Ovary (tissue), 3 donors: ENCODE results near the gene ADAM11.

Source experiments
- POLR2A ChIP-seq: fragments of 450-650 bp; IDR thresholded peaks from one replicate; pipeline ENCODE4 v1.6.1; 2017; ENCODE audit warnings: antibody characterized with exemption, mild to moderate bottlenecking, moderate library complexity
- TF ChIP-seq, protein P1 (sequence below), 3 donors: fragments of 450-650 bp in 2 of 3; fragments of 200-600 bp in 1 of 3; IDR thresholded peaks; one replicate each; pipeline versions ENCODE4 v1.5.1 to v1.8.0; 2016 to 2022; ENCODE audit warnings: antibody characterized with exemption in 3 of 3, mild to moderate bottlenecking in 1 of 3
- donor health status: DM: no; HTN: no; CAD: no.

- TF ChIP-seq, protein P1, sequence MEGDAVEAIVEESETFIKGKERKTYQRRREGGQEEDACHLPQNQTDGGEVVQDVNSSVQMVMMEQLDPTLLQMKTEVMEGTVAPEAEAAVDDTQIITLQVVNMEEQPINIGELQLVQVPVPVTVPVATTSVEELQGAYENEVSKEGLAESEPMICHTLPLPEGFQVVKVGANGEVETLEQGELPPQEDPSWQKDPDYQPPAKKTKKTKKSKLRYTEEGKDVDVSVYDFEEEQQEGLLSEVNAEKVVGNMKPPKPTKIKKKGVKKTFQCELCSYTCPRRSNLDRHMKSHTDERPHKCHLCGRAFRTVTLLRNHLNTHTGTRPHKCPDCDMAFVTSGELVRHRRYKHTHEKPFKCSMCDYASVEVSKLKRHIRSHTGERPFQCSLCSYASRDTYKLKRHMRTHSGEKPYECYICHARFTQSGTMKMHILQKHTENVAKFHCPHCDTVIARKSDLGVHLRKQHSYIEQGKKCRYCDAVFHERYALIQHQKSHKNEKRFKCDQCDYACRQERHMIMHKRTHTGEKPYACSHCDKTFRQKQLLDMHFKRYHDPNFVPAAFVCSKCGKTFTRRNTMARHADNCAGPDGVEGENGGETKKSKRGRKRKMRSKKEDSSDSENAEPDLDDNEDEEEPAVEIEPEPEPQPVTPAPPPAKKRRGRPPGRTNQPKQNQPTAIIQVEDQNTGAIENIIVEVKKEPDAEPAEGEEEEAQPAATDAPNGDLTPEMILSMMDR (IDR thresholded peaks at IDR 0.05), result no peak
- no peak for TF ChIP-seq POLR2A
These were observed 49.4 kb downstream of the ADAM11 start for GRCh38 chr17:44808156-44808555.
